ENCODE data around the gene TMBIM1.

Gene TMBIM1

DNA sequence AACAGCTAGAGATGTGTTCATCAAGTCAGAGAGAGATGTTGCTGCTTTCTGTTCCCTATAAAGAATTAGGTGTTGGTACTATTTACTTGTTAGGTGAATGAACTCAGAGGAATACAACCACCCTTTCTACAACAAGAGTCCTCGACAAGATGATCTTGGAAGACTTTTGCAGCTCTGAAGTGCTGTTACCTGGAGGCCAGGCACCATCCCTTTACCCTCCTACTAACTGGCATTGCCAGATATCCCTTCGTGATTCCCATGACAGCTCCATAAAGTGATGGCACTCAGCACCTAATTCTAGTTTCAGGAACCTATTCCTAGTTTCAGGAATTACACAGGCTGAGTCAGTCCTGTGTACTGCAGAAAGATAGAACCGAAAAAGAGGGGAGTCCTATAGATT lies 65.4 kb downstream of the TMBIM1 start:
- WGBS, 2 experiments (ENCODE audit: insufficient coverage in 2 of 2) = 83 to 100% methylated on average over 1 to 2 of the region's 3 CpGs
- H3K4me1 ChIP-seq (ENCODE audit: control insufficient read depth, insufficient read depth, low read length, poor library complexity, severe bottlenecking) = peaks cover 27% of the 10 kb centered on the region
- H3K9me3 ChIP-seq (ENCODE audit: control insufficient read depth, low read length) = no peaks in the 10 kb centered on the region
- no peak overlapping the region for H3K27ac ChIP-seq (ENCODE audit: low read depth, low read length, severe bottlenecking)
- peaks cover 95% of the 10 kb centered on the region for H3K36me3 ChIP-seq (ENCODE audit: control insufficient read depth, insufficient read depth, low read length)
- no peak overlapping the region for H3K4me3 ChIP-seq (ENCODE audit: extremely low read depth, insufficient read depth, low read length, poor library complexity, severe bottlenecking)
